Erythroblast (primary cell): ENCODE results near the gene KCNG2.

Experiments used
- GATA1 ChIP-seq: IDR thresholded peaks from 2 replicates; pipeline ENCODE4 v1.6.1; 2011; ENCODE audit warnings: low read depth, mild to moderate bottlenecking, control low read depth, low read length, moderate library complexity
- POLR2A ChIP-seq: IDR thresholded peaks from 2 replicates; pipeline ENCODE4 v1.6.1; 2011; ENCODE audit warnings: mild to moderate bottlenecking, low read length

DNA sequence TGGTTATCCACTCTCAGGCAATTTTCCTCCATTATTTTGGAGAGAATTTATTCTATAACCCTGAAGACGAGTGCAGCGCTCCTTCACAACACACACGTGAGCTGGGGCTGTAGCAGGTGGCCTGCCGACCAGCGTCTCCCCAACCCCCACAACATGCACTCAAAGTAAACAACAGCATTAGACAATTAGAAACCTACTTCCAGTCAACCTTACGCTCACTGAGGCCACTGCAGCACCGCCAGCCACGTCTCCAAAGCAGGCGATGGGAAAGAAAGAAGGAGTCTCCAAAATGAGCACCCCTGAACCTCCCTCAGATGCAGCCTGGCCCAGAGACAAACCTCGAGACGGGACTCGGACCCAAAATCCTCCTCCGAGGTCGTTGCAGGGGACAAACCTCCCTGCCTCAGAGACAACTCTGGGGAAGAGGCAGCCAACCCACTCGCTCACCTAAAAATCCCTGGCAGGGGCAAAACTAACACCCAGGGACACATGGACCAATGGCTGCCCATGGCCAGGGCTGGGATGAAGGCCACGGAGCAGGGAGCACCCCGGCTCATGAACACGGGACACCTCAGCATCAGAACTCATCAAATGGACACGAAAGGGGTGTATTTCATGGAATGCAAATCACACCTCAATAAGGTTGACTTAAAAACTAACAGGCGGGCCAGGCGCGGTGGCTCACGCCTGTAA lies 151.1 kb downstream of the KCNG2 start:
- TF ChIP-seq POLR2A: no peak
- no peak for TF ChIP-seq GATA1
